Lower lobe of right lung (tissue), 2 donors: ENCODE data around the gene SLX4IP. TPM values are rescaled to one million over a fixed set of nuclear protein-coding genes. Genes with fewer than 3 reads are reported as not detected.
"Not testable (repeated sequence)": the region's sequence is repeated elsewhere in the genome, so short reads cannot be mapped to it uniquely, and the experiment has no call there.

ENCODE experiments used
- ATAC-seq, 2 donors: fragments of 200-7000 bp; cut with Tn5 transposase; one replicate each; pipeline ENCODE4 v1.9.1; 2020 to 2022; ENCODE audit warnings: mild to moderate bottlenecking in 2 of 2, moderate library complexity in 2 of 2
- DNase-seq: peaks from one replicate; pipeline ENCODE4 v3.0.0-alpha.2; 2020
- H3K27ac ChIP-seq: fragments of 200-600 bp; one replicate; pipeline ENCODE4 v1.8.0; 2022
- H3K27me3 ChIP-seq: fragments of 200-600 bp; one replicate; pipeline ENCODE4 v1.8.0; 2022; ENCODE audit warnings: low read depth
- H3K36me3 ChIP-seq: fragments of 200-600 bp; one replicate; pipeline ENCODE4 v1.8.0; 2022; ENCODE audit warnings: mild to moderate bottlenecking
- H3K4me1 ChIP-seq: fragments of 200-600 bp; one replicate; pipeline ENCODE4 v1.8.0; 2022
- H3K4me3 ChIP-seq: fragments of 200-600 bp; one replicate; pipeline ENCODE4 v1.8.0; 2022; ENCODE audit warnings: mild to moderate bottlenecking
- H3K9me3 ChIP-seq: fragments of 200-600 bp; one replicate; pipeline ENCODE4 v1.8.0; 2022
- intact Hi-C: fragments of 100-400 bp; cut with DNase I; formaldehyde crosslinking; loops from one replicate; pipeline ENCODE4 v1.11.0; 2022
- total RNA-seq: library from RNA; stranded (reverse); fragmentation: NEBNext Ultra II Directional; extraction: Animal tissue kit (Norgen Biotek cat#: 25700); gene quantifications from one replicate; pipeline ENCODE4 v1.2.1, GENCODE V29; 2021
- TF ChIP-seq, protein P1 (sequence below): fragments of 200-600 bp; IDR thresholded peaks from one replicate; pipeline ENCODE4 v1.8.0; 2022; ENCODE audit warnings: antibody characterized with exemption, mild to moderate bottlenecking
- donor health status: DM: no; HTN: yes; CAD: no; lungs with severe emphysema.

SLX4IP gene
- total RNA-seq, 1 donor from 2014 or later = 5.8 TPM

DNA sequence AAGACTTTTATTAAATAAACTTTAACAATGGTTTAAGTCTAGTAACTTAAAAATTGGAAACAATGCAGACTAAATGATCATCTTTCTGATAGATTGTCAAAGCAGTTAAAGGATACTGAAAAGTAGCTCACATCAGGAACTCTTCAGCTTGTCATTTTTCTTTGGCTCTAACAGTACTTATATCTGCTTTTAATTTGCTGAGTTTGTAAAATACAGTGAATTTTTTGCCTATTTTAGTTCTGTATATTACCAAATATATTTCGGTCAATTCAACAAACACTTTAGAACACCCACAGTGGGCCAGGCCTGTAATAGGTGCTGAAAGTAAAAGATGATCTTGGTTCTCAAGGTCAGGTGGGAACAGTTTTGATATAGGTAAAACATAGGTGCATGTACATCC, 23.4 kb upstream of the SLX4IP start:
- Histone ChIP-seq H3K9me3 (no peaks in the 10 kb centered on the region), H3K27ac (no peak overlapping the region), H3K4me3 (no peak overlapping the region), H3K27me3 (no peaks in the 10 kb centered on the region), H3K36me3 (peaks cover 33% of the 10 kb centered on the region), H3K4me1 (peaks cover 8% of the 10 kb centered on the region)
- intact Hi-C loops = no loop called here
- no peak for ATAC-seq
- DNase-seq = no peak
- TF ChIP-seq, protein P1, sequence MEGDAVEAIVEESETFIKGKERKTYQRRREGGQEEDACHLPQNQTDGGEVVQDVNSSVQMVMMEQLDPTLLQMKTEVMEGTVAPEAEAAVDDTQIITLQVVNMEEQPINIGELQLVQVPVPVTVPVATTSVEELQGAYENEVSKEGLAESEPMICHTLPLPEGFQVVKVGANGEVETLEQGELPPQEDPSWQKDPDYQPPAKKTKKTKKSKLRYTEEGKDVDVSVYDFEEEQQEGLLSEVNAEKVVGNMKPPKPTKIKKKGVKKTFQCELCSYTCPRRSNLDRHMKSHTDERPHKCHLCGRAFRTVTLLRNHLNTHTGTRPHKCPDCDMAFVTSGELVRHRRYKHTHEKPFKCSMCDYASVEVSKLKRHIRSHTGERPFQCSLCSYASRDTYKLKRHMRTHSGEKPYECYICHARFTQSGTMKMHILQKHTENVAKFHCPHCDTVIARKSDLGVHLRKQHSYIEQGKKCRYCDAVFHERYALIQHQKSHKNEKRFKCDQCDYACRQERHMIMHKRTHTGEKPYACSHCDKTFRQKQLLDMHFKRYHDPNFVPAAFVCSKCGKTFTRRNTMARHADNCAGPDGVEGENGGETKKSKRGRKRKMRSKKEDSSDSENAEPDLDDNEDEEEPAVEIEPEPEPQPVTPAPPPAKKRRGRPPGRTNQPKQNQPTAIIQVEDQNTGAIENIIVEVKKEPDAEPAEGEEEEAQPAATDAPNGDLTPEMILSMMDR = no peak

- Histone ChIP-seq H3K9me3 (no peaks in the 10 kb centered on the region), H3K36me3 (peaks cover 31% of the 10 kb centered on the region), H3K4me3 (no peak overlapping the region), H3K27ac (no peak overlapping the region), H3K27me3 (no peaks in the 10 kb centered on the region), H3K4me1 (peaks cover 9% of the 10 kb centered on the region)
- intact Hi-C loops = no loop called here
- ATAC-seq (no peak), DNase-seq (no peak)
- TF ChIP-seq, protein P1 = no peak
Measured at GRCh38 chr20:10412591-10413408, 22.3 kb upstream of the SLX4IP start.

- TF ChIP-seq, protein P1 = no peak
- no peak overlapping the region for H3K4me3 ChIP-seq
- H3K9me3 ChIP-seq = no peaks in the 10 kb centered on the region
- H3K36me3 ChIP-seq = peaks cover 34% of the 10 kb centered on the region
- peaks cover 14% of the 10 kb centered on the region for H3K4me1 ChIP-seq
- no peak for DNase-seq
- no peak overlapping the region for H3K27ac ChIP-seq
- no peak for ATAC-seq
- intact Hi-C loops = no loop called here
- no peaks in the 10 kb centered on the region for H3K27me3 ChIP-seq
Measured at GRCh38 chr20:10415013-10415650, 20.0 kb upstream of the SLX4IP start.

- H3K4me1 ChIP-seq = peaks cover 14% of the 10 kb centered on the region
- H3K36me3 ChIP-seq = peaks cover 34% of the 10 kb centered on the region
- H3K27me3 ChIP-seq, intact Hi-C loops, H3K9me3 ChIP-seq, DNase-seq, H3K4me3 ChIP-seq, ATAC-seq, H3K27ac ChIP-seq: not testable (repeated sequence)
Measured at GRCh38 chr20:10417218-10417617, 17.9 kb upstream of the SLX4IP start.

GRCh38 chr20:10419550-10420133, 15.5 kb upstream of the SLX4IP start:
- ATAC-seq (no peak), DNase-seq (no peak)
- H3K4me1 ChIP-seq = peaks cover 14% of the 10 kb centered on the region
- intact Hi-C loops = no loop called here
- TF ChIP-seq, protein P1 = no peak
- no peaks in the 10 kb centered on the region for H3K27me3 ChIP-seq
- no peak overlapping the region for H3K4me3 ChIP-seq
- H3K9me3 ChIP-seq = no peaks in the 10 kb centered on the region
- H3K36me3 ChIP-seq = peaks cover 16% of the 10 kb centered on the region
- no peak overlapping the region for H3K27ac ChIP-seq

- Histone ChIP-seq H3K27me3 (no peaks in the 10 kb centered on the region), H3K36me3 (peaks cover 13% of the 10 kb centered on the region), H3K9me3 (no peaks in the 10 kb centered on the region), H3K4me1 (no peaks in the 10 kb centered on the region), H3K4me3 (no peak overlapping the region), H3K27ac (no peak overlapping the region)
- no peak for ATAC-seq
- intact Hi-C loops = no loop called here
- TF ChIP-seq, protein P1 = no peak
- DNase-seq = no peak
Measured at GRCh38 chr20:10423735-10424134, 11.4 kb upstream of the SLX4IP start.
